Heart right ventricle (tissue), 16 donors: ENCODE results near the gene DCPS. TPM values are rescaled to one million over a fixed set of nuclear protein-coding genes. Genes with fewer than 3 reads are reported as not detected.
"Not testable (repeated sequence)": the region's sequence is repeated elsewhere in the genome, so short reads cannot be mapped to it uniquely, and the experiment has no call there.

ENCODE experiments used
- ATAC-seq, 8 donors: fragments of 200-7000 bp; cut with Tn5 transposase; one replicate each; pipeline ENCODE4 v1.9.1; 2020; ENCODE audit warnings: mild to moderate bottlenecking in 8 of 8, moderate library complexity in 8 of 8, moderate number of reproducible peaks in 1 of 8
- DNase-seq, 2 donors: peaks; one replicate each; pipeline ENCODE4 v3.0.0-alpha.2; 2020
- H3K27ac ChIP-seq, 10 donors: fragments of 200-600 bp; sonication (generic) in 2 of 10; one replicate each; pipeline versions ENCODE4 v1.5.0 to v1.8.0; 2020 to 2022; ENCODE audit warnings: mild to moderate bottlenecking in 3 of 10
- H3K27me3 ChIP-seq, 7 donors: fragments of 200-600 bp; one replicate each; pipeline ENCODE4 v1.8.0; 2021 to 2022; ENCODE audit warnings: mild to moderate bottlenecking in 2 of 7
- H3K36me3 ChIP-seq, 9 donors: fragments of 200-600 bp; sonication (generic) in 1 of 9; one replicate each; pipeline versions ENCODE4 v1.5.0 to v1.8.0; 2020 to 2022; ENCODE audit warnings: mild to moderate bottlenecking in 2 of 9
- H3K4me1 ChIP-seq, 9 donors: fragments of 200-600 bp; sonication (generic) in 1 of 9; one replicate each; pipeline versions ENCODE4 v1.5.0 to v1.8.0; 2020 to 2022; ENCODE audit warnings: mild to moderate bottlenecking in 4 of 9
- H3K4me3 ChIP-seq, 10 donors: fragments of 200-600 bp; sonication (generic) in 2 of 10; one replicate each; pipeline versions ENCODE4 v1.5.0 to v1.8.0; 2020 to 2022; ENCODE audit warnings: mild to moderate bottlenecking in 7 of 10, moderate library complexity in 2 of 10
- H3K9me3 ChIP-seq, 11 donors: fragments of 200-600 bp in 10 of 11; sonication (generic) in 2 of 11; one replicate each; pipeline versions ENCODE4 v1.5.0 to v1.8.0; 2013 to 2022; ENCODE audit warnings: mild to moderate bottlenecking in 2 of 11, control low read depth in 1 of 11, moderate library complexity in 1 of 11
- whole genome bisulfite sequencing, 2 donors: extraction: QIAGEN DNeasy Blood & Tissue Kit; methylation state at CpG; one replicate each; pipeline ENCODE4 v1.1.7; 2013; ENCODE audit warnings: inconsistent platforms in 1 of 2; 5-methylcytosine and 5-hydroxymethylcytosine counted together
- intact Hi-C, 10 donors: fragments of 100-400 bp; cut with DNase I; formaldehyde crosslinking; loops; one replicate each; pipeline versions ENCODE4 v1.11.1 to v1.14.2; 2022
- polyA plus RNA-seq, 2 donors: library from polyadenylated mRNA; stranded (reverse); fragments of 200-250 nt; gene quantifications; one replicate each; pipeline ENCODE4 v1.2.3, GENCODE V29; 2013
- total RNA-seq, 10 donors: library from RNA; stranded (reverse); fragmentation: NEBNext Ultra II Directional in 3 of 10; extraction: Animal tissue kit (Norgen Biotek cat#: 25700) in 3 of 10; gene quantifications; one replicate each; pipeline versions ENCODE4 v1.2.1 to v1.2.4, GENCODE V29; 2021 to 2023
- TF ChIP-seq, protein P1 (sequence below), 9 donors: fragments of 200-600 bp; sonication (generic) in 2 of 9; IDR thresholded peaks; one replicate each; pipeline versions ENCODE4 v1.5.0 to v1.8.0; 2021 to 2022; ENCODE audit warnings: antibody characterized with exemption in 9 of 9, mild to moderate bottlenecking in 5 of 9, moderate library complexity in 1 of 9
- donor health status: Arrhythmogenic right ventricular cardiomyopathy.
- donor health status: ischemic (EF 13 %, LVEDD 7.1; RV severe dilation, severe dysfunction).
- donor health status: healthy with polysubstance abuse.
- donor health status: DM: no; HTN: yes; CAD: no.
- donor health status: DM: no; HTN: no; CAD: no.
- donor health status: ischemic (EF 25% LVEDD 6.9; RV normal size, moderate dysfunction).
- donor health status: ischemic (EF 25% LVEDD 5.7; RV mildly dilated, moderate dysfunction).
- donor health status: healthy.
- donor health status: DM: yes; HTN: yes; CAD: no.
- donor health status: Ischemic cardiomyopathy.
- donor health status: ischemic (EF 35%, LVEDD 5.7; RV mildly dilated, moderate dysfunction).
- donor health status: nonischemic (EF 11% LVEDD 7.7; RV severe dilation, severe dysfunction).
- donor health status: DM: yes; HTN: yes; CAD: no.
- donor health status: PGD.
- donor health status: ischemic (EF 29% LVEDD 5.4; RV normal size, mild dysfunction).
- donor health status: nonischemic (EF 23%, LVEDD 6.1; RV moderate dilation, normal function).

The DCPS gene
- total and polyA plus RNA-seq, 12 donors = 6.5 to 17.3 (median 10.6) TPM

DNA sequence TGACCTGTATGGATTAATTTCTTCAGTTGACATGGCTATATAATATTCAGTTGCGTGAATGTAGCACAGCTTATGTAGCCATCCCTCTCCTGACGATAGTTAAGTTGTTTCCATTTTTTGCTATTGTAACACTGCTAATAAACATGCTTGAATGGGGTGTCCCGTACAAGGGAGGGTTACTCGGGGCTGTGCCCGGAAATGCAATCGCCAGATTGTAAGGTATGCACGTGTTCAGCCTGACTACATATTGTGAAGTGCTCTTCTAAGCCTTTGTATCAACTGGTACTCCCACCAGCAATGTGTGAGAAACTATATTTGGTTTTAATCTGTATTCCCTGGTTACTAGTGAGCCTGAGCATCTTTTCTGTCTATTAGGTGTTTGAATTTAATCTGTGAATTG lies 67.7 kb downstream of the DCPS start:
- TF ChIP-seq, protein P1, sequence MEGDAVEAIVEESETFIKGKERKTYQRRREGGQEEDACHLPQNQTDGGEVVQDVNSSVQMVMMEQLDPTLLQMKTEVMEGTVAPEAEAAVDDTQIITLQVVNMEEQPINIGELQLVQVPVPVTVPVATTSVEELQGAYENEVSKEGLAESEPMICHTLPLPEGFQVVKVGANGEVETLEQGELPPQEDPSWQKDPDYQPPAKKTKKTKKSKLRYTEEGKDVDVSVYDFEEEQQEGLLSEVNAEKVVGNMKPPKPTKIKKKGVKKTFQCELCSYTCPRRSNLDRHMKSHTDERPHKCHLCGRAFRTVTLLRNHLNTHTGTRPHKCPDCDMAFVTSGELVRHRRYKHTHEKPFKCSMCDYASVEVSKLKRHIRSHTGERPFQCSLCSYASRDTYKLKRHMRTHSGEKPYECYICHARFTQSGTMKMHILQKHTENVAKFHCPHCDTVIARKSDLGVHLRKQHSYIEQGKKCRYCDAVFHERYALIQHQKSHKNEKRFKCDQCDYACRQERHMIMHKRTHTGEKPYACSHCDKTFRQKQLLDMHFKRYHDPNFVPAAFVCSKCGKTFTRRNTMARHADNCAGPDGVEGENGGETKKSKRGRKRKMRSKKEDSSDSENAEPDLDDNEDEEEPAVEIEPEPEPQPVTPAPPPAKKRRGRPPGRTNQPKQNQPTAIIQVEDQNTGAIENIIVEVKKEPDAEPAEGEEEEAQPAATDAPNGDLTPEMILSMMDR (IDR thresholded peaks at IDR 0.05) = no peak
- Histone ChIP-seq H3K27me3 (no peaks in the 10 kb centered on the region), H3K27ac (no peak overlapping the region), H3K4me3 (no peak overlapping the region), H3K9me3 (no peaks in the 10 kb centered on the region), H3K4me1 (peaks cover 1 to 65% (median 36%) of the 10 kb centered on the region in 9 donors), H3K36me3 (no peaks in the 10 kb centered on the region)
- WGBS, 2 donors = 57 to 72% methylated on average over 7 of the region's 7 CpGs
- DNase-seq (no peak), ATAC-seq (no peak)
- intact Hi-C loops = no loop called here

DNA sequence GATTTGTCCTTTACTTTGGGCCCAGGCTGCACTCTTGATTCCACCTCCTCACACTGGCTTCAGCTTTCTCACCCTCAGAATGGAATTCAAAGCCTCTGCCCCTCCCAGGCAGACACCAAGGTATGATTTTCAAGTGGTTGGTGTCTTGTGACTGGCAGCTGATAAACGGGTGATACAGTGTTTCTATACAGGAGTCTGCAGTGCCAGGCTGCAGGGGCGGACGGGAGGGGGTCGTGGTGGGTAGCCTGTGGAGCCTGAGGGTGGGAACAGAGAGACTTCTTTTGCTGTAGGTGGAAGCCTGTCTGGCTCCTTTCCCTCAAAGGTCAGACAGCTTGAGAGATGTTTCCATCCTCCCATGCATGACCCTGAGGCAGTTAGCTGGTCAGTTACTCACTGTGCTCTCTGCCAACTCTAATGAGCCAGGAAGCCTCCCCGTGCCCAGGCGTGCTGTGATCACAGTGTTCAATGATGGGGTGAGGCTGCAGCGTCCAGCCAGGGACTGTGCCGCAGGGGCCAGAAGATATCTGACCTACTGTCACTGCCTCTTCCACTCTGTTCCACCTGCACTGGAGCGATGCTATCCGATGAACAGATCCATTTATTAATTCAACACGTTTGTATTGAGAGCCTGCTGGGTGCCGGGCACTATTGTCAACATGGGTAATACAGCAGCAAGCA lies 69.7 kb downstream of the DCPS start:
- peak; percentile 37 to 94 (median 82) for ATAC-seq
- H3K9me3 ChIP-seq, H3K4me3 ChIP-seq, H3K27me3 ChIP-seq, DNase-seq, H3K36me3 ChIP-seq, intact Hi-C loops: not testable (repeated sequence)
- WGBS, 2 donors = 40 to 54% methylated on average over 12 of the region's 12 CpGs
- Histone ChIP-seq H3K4me1 (peaks cover 0 to 61% (median 28%) of the 10 kb centered on the region in 9 donors), H3K27ac (peak overlapping the region in 8 of 10 donors; percentile 29 to 65 (median 39))

DNA sequence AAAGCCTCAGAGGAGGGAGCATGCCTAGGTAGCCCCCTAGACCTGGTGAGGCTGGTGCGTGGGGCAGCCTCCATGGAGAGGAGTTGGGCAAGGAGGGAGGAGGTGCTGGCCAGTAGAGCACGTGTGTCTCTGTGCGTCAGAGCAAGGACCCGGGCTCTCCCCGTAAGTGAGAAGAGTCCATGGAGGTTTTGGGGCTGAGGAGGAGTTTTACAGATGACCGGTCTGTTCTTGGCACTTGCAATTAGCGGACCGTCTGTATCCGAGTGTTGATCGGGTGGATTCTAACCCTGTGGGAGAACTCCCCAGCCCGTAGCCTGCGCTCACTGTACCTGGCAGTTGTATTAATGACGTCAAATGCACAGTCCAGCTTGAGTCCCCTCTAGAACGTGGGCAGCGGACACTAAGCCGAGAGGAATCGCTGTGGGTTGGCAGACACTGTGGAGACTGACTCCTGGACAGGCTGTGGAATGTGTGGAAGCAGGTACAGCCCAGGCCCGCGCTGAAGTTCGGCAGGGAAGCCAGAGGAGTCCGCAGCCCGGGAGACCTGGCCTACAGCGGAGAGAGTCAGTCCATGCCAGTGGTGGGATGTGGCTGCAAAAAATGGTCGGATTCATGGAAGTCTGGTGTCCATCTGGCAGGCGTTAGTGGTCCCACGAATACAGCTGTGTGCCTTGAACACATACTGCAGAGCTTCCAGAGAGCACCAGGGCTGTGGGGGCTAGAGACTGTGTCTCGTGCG lies 70.9 kb downstream of the DCPS start:
- intact Hi-C loops, H3K36me3 ChIP-seq, DNase-seq, H3K4me3 ChIP-seq, H3K9me3 ChIP-seq, H3K27me3 ChIP-seq: not testable (repeated sequence)
- 80 to 83% methylated on average over 19 to 20 of the region's 28 CpGs for WGBS, 2 donors
- peaks cover 4 to 63% (median 22%) of the 10 kb centered on the region in 9 donors for H3K4me1 ChIP-seq
- ATAC-seq = peak; percentile 34 to 70 (median 51)
- H3K27ac ChIP-seq = peak overlapping the region in 6 of 10 donors; percentile 14 to 65 (median 42)

DNA sequence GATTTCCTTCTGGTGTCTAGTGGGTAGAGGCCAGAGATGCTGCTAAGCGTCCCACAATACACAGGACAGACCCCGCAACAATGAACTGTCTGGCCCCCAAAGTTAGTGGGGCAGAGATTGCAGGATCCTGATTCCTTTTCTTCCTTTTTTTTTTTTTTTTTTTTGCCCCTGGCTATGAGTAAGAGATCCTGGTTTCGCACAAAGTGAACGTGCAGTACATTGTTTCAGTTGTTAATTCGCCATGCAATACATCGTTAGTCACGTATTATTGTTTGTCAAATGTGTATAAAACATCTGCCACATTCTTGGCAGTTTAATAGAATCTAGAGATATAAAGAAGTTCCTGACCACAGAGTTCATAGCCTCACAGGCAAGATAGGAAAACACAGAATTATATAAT lies 71.9 kb downstream of the DCPS start:
- no peak overlapping the region for H3K4me3 ChIP-seq
- H3K27me3 ChIP-seq = no peaks in the 10 kb centered on the region
- DNase-seq (no peak), ATAC-seq (no peak)
- no peaks in the 10 kb centered on the region for H3K9me3 ChIP-seq
- H3K36me3 ChIP-seq = no peaks in the 10 kb centered on the region
- intact Hi-C loops = no loop called here
- TF ChIP-seq, protein P1 (IDR thresholded peaks at IDR 0.05) = no peak
- peaks cover 5 to 72% (median 26%) of the 10 kb centered on the region in 9 donors for H3K4me1 ChIP-seq
- peak overlapping the region in 3 of 10 donors; percentile 6 to 44 (median 34) for H3K27ac ChIP-seq
- 65 to 72% methylated on average over 7 of the region's 7 CpGs for WGBS, 2 donors

DNA sequence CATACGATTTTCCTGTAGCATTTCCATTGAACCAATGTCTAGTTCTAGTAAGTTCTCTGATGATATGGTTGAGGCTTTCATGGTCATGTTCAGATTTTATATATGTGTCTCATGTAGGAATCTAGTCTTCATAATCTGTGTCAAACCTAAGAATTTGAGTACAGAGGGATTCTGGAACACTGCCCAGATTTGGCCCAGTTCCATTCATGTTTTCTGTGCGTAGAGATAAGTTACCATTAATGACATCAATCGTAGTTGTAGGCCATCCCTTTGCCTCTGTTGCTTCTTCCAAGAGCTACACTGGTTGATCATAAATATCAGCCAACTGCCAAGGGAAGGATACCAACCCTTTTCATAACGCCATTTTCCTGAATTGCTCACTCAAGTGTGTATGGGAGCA lies 74.9 kb downstream of the DCPS start:
- H3K9me3 ChIP-seq = no peaks in the 10 kb centered on the region
- no peaks in the 10 kb centered on the region for H3K36me3 ChIP-seq
- peak overlapping the region in 2 of 10 donors; percentile 19 to 37 for H3K27ac ChIP-seq
- H3K4me1 ChIP-seq = peaks cover 8 to 71% (median 25%) of the 10 kb centered on the region in 9 donors
- no peaks in the 10 kb centered on the region for H3K27me3 ChIP-seq
- intact Hi-C loops = no loop called here
- TF ChIP-seq, protein P1 (IDR thresholded peaks at IDR 0.05) = no peak
- WGBS, 2 donors = 31 to 38% methylated on average over 4 of the region's 4 CpGs
- ATAC-seq = peak in 1 of 8 donors; percentile 9
- H3K4me3 ChIP-seq = no peak overlapping the region
- peak in 1 of 2 donors; percentile 35 for DNase-seq
